ENCODE data around the gene LYSMD4. TPM values are rescaled to one million over a fixed set of nuclear protein-coding genes. Genes with fewer than 3 reads are reported as not detected.

LYSMD4 gene
- total RNA-seq, 4 donors from 2014 or later, result 5.7 to 12.6 (median 8.6) TPM

- no peak for TF ChIP-seq CTCF (IDR thresholded peaks at IDR 0.05; ENCODE audit: low read depth)
Measured at GRCh38 chr15:99720533-99720932, 12.7 kb downstream of the LYSMD4 start.

GRCh38 chr15:99719096-99719541, 14.1 kb downstream of the LYSMD4 start:
- TF ChIP-seq CTCF (IDR thresholded peaks at IDR 0.05; ENCODE audit: low read depth), result no peak

GRCh38 chr15:99718421-99718820, 14.8 kb downstream of the LYSMD4 start:
- TF ChIP-seq CTCF (IDR thresholded peaks at IDR 0.05; ENCODE audit: low read depth), result no peak

GRCh38 chr15:99717161-99718009, 15.9 kb downstream of the LYSMD4 start:
- no peak for TF ChIP-seq CTCF (IDR thresholded peaks at IDR 0.05; ENCODE audit: low read depth)

- no peak for TF ChIP-seq CTCF (IDR thresholded peaks at IDR 0.05; ENCODE audit: low read depth)
Measured at GRCh38 chr15:99716540-99717095, 16.6 kb downstream of the LYSMD4 start.

- TF ChIP-seq CTCF (IDR thresholded peaks at IDR 0.05; ENCODE audit: low read depth), result no peak
Measured at GRCh38 chr15:99712415-99712814, 20.8 kb downstream of the LYSMD4 start.

- TF ChIP-seq CTCF (IDR thresholded peaks at IDR 0.05; ENCODE audit: low read depth), result no peak
Measured at GRCh38 chr15:99711625-99712024, 21.6 kb downstream of the LYSMD4 start.
